Esophagus muscularis mucosa (tissue), 4 donors: Measurements from ENCODE around the gene CCL17. TPM values are rescaled to one million over a fixed set of nuclear protein-coding genes. Genes with fewer than 3 reads are reported as not detected.

Source experiments
- DNase-seq: peaks from one replicate; pipeline ENCODE4 v3.0.0-alpha.2; 2017; ENCODE audit errors: extremely low spot score
- H3K27ac ChIP-seq, 4 donors: fragments of 200-600 bp; sonication (generic); replicated peaks in 1 of 4; 1 replicate in 3 of 4; 2 replicates in 1 of 4; pipeline ENCODE4 v1.5.1; 2016 to 2019; ENCODE audit warnings: mild to moderate bottlenecking in 1 of 4
- H3K27me3 ChIP-seq, 4 donors: fragments of 200-600 bp; sonication (generic); one replicate each; pipeline versions ENCODE4 v1.5.1 to v1.6.0; 2016 to 2019
- H3K36me3 ChIP-seq, 4 donors: fragments of 200-600 bp; sonication (generic); one replicate each; pipeline ENCODE4 v1.5.1; 2016 to 2019
- H3K4me1 ChIP-seq, 4 donors: fragments of 200-600 bp; sonication (generic); one replicate each; pipeline ENCODE4 v1.5.1; 2016 to 2019
- H3K4me3 ChIP-seq, 4 donors: fragments of 200-600 bp; sonication (generic); 1 replicate in 2 of 4; 2 replicates in 2 of 4; pipeline ENCODE4 v1.5.1; 2016 to 2019; ENCODE audit warnings: mild to moderate bottlenecking in 4 of 4, moderate library complexity in 1 of 4
- H3K9me3 ChIP-seq, 4 donors: fragments of 200-600 bp; sonication (generic); 1 replicate in 3 of 4; 2 replicates in 1 of 4; pipeline ENCODE4 v1.5.1; 2016 to 2019
- CTCF ChIP-seq, 3 experiments: fragments of 200-600 bp in 2 of 3; fragments of 450-650 bp in 1 of 3; sonication (generic) in 2 of 3; IDR thresholded peaks; one replicate each; pipeline ENCODE4 v1.5.1; 2017 to 2019; ENCODE audit warnings: antibody characterized with exemption in 3 of 3, mild to moderate bottlenecking in 2 of 3, moderate library complexity in 1 of 3
- EP300 ChIP-seq: sonication (generic); formaldehyde crosslinking; IDR thresholded peaks from one replicate; pipeline ENCODE4 v1.6.1; 2017; ENCODE audit warnings: antibody characterized with exemption
- POLR2A ChIP-seq: fragments of 450-650 bp; IDR thresholded peaks from one replicate; pipeline ENCODE4 v1.6.1; 2017; ENCODE audit warnings: antibody characterized with exemption, moderate library complexity, mild to moderate bottlenecking, low read depth
- POLR2AphosphoS5 ChIP-seq, 2 donors: sonication (generic); formaldehyde crosslinking; IDR thresholded peaks; one replicate each; pipeline ENCODE4 v1.6.1; 2017; ENCODE audit warnings: antibody characterized with exemption in 2 of 2
- WGBS: methylation state at CpG from one replicate; pipeline ENCODE4 v1.1.5; 2018; 5-methylcytosine and 5-hydroxymethylcytosine counted together
- intact Hi-C: fragments of 100-400 bp; cut with DNase I; formaldehyde crosslinking; loops from one replicate; pipeline ENCODE4 v1.15.1; 2023
- total RNA-seq, 4 donors: library from RNA; depleted of rRNA; stranded (reverse); fragments of >200 nt; gene quantifications; one replicate each; pipeline versions ENCODE4 v1.1.0 to v1.2.1, GENCODE V29; 2016

Gene CCL17
- total RNA-seq, 4 donors from 2014 or later, result not detected

- TF ChIP-seq EP300 (no peak), POLR2AphosphoS5 (IDR thresholded peaks at IDR 0.05) (peak in 1 of 2 donors; percentile 27), CTCF (IDR thresholded peaks at IDR 0.05) (no peak), POLR2A (no peak)
- H3K4me1 ChIP-seq, result peaks cover 61 to 89% (median 85%) of the 10 kb centered on the region in 4 donors
- H3K4me3 ChIP-seq, result no peak overlapping the region
- DNase-seq, result no peak
- peak overlapping the region; percentile 72 to 95 (median 84) for H3K27ac ChIP-seq
- WGBS, result 80% methylated on average over 7 of the region's 8 CpGs
- no peaks in the 10 kb centered on the region for H3K27me3 ChIP-seq
- intact Hi-C loops, result no loop called here
- H3K36me3 ChIP-seq, result peaks cover 4 to 22% (median 18%) of the 10 kb centered on the region in 4 donors
- no peaks in the 10 kb centered on the region for H3K9me3 ChIP-seq
These were observed 23.7 kb upstream of the CCL17 start for GRCh38 chr16:57380671-57381462.

- Histone ChIP-seq H3K9me3 (no peaks in the 10 kb centered on the region), H3K27ac (peak overlapping the region; percentile 72 to 95 (median 84)), H3K36me3 (peaks cover 4 to 22% (median 18%) of the 10 kb centered on the region in 4 donors), H3K27me3 (no peaks in the 10 kb centered on the region), H3K4me3 (no peak overlapping the region), H3K4me1 (peaks cover 69 to 89% (median 88%) of the 10 kb centered on the region in 4 donors)
- intact Hi-C loops, result no loop called here
- DNase-seq, result no peak
- TF ChIP-seq CTCF (IDR thresholded peaks at IDR 0.05) (no peak), POLR2AphosphoS5 (IDR thresholded peaks at IDR 0.05) (no peak), EP300 (no peak), POLR2A (no peak)
- 92% methylated on average over 22 of the region's 35 CpGs for WGBS
These were observed 22.6 kb upstream of the CCL17 start for GRCh38 chr16:57381791-57382534.

GRCh38 chr16:57382535-57383275 is 21.9 kb upstream of the CCL17 start:
- H3K27ac ChIP-seq, result peak overlapping the region; percentile 72 to 95 (median 84)
- H3K4me3 ChIP-seq, result no peak overlapping the region
- DNase-seq, result no peak
- peaks cover 4 to 22% (median 18%) of the 10 kb centered on the region in 4 donors for H3K36me3 ChIP-seq
- TF ChIP-seq POLR2AphosphoS5 (IDR thresholded peaks at IDR 0.05) (no peak), POLR2A (no peak), EP300 (no peak), CTCF (IDR thresholded peaks at IDR 0.05) (no peak)
- WGBS, result 77% methylated on average over 5 of the region's 16 CpGs
- intact Hi-C loops, result no loop called here
- no peaks in the 10 kb centered on the region for H3K27me3 ChIP-seq
- H3K4me1 ChIP-seq, result peaks cover 61 to 84% (median 82%) of the 10 kb centered on the region in 4 donors
- H3K9me3 ChIP-seq, result no peaks in the 10 kb centered on the region

GRCh38 chr16:57383276-57384247 is 21.0 kb upstream of the CCL17 start:
- peak overlapping the region; percentile 72 to 95 (median 84) for H3K27ac ChIP-seq
- DNase-seq, result no peak

More at GRCh38 chr16:57383276-57384247, 21.0 kb upstream of the CCL17 start:
- WGBS, result 65% methylated on average over 8 of the region's 8 CpGs
- Histone ChIP-seq H3K4me3 (no peak overlapping the region), H3K4me1 (peaks cover 57 to 76% (median 74%) of the 10 kb centered on the region in 4 donors), H3K9me3 (no peaks in the 10 kb centered on the region), H3K36me3 (peaks cover 4 to 22% (median 18%) of the 10 kb centered on the region in 4 donors), H3K27me3 (no peaks in the 10 kb centered on the region)
- no peak for TF ChIP-seq EP300
- no peak for TF ChIP-seq POLR2A
- TF ChIP-seq POLR2AphosphoS5 (IDR thresholded peaks at IDR 0.05), result peak in 1 of 2 donors; percentile 57
- no peak for TF ChIP-seq CTCF (IDR thresholded peaks at IDR 0.05)
- intact Hi-C loops, result no loop called here
